Activated naive CD4-positive, alpha-beta T cell (primary cell): ENCODE results near the gene SLC4A7.
"Not testable (repeated sequence)": the region's sequence is repeated elsewhere in the genome, so short reads cannot be mapped to it uniquely, and the experiment has no call there.

Source experiments
- DNase-seq, 4 experiments: peaks; one replicate each; lab custom pipeline; 2025; lab: John Stamatoyannopoulos, UW

The SLC4A7 gene

DNA sequence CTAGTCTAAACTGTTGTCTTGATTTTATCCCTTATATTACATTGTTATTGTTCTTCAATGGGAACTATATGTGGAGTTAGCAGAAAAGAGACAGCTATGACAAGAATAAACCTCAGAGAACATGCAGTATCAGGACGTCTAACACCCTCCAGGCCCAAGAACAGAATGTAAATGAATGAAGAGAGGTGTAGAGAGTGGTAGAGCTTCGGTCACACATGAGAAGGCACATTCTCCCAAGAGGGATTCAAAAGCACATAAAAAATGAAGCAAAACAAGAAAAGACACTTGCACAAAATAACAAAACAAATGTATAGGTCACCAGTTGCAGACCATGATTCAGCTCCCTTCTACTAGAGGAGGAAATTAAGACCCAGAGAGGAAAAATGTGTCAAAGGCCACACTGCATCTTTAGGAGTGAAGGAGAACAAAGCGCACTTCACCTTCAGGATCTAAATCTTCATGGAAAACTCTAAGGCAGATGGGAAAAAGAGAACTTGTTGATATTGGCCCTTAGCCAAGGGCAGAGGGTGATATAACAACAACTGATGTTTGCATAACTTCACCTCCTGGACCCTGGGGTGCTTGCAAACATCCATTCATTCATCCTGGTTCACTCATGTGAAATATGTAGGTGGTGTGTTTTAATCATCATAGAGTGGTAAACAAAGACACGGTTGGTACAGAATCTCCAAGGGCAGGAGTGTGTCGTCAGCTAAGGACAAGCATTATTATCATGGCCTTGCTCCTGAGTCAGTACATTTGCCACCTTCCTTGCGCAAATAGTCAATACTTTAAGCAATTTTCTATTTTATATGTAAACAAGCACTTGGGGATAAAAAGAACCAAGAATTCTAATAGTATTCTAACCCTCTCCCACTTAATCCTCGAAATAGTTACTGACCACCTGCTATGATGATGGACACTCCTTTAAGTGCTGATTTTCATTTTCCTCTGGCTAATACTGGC, 123.8 kb downstream of the SLC4A7 start:
- DNase-seq: no peak

DNA sequence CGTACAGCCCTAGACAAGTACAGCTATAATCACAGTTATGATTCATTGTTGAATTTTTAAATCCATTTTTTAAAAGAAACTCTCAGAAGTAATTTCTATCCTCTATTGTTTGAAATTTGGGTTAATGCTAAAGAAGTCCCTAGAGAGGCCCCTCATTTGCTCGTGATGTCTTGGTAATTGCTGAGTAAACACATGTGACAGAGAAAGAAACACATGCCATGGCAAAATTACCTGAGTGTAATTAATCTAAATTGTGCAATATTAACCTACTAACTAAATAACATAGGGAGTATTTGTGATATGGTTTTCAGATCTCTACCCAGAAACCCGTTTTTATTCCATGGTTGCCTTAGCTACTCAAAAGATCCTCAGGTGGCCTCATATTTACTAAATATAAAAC, 125.8 kb downstream of the SLC4A7 start:
- DNase-seq: no peak

DNA sequence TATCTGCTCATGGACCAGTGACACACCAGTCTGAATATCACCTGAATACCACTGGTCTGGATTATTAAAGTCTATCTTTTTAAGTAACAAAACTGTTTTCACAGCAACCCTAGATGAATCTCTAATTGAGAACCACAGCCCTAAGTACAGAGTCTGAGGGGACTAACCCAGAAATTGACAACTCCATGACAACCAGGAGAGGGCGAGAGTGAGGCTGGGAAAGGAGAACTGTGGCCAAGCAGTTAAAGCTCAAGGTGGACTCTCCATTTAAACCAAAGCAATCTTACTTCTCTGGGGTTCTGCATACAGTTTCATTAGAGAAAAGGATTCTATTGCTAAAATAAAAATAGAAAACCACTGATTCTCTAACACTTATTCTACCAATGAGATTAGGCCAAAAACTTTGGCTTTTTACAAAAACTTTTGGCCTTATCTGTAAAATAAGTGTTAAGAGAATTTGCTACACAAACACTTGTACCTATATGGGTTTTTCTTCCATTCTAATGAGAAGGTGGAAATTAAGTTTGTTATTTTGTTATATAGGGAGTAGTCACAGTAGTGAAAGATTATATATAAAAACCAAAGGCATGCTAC, 126.4 kb downstream of the SLC4A7 start:
- peak in 2 of 4 experiments; percentile 5 to 7 for DNase-seq

DNA sequence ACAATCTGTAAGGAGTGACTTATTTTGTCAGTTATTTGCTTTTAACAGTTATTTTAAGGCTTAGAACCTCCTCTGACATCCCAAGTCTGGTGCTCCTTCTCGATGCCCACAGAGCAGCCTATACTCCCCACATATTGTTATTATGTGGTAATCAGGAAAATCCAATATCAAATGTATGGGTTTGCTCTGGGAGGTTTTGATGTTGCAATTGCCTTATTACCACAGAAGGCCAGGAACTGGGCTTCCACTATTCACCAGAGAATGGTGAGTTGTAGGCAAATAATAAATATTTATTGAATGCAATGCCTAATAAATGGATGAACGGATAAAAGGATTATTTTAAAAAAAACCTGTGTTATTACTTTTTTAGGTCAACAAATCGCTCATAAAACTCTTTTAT, 127.2 kb downstream of the SLC4A7 start:
- DNase-seq: no peak

DNA sequence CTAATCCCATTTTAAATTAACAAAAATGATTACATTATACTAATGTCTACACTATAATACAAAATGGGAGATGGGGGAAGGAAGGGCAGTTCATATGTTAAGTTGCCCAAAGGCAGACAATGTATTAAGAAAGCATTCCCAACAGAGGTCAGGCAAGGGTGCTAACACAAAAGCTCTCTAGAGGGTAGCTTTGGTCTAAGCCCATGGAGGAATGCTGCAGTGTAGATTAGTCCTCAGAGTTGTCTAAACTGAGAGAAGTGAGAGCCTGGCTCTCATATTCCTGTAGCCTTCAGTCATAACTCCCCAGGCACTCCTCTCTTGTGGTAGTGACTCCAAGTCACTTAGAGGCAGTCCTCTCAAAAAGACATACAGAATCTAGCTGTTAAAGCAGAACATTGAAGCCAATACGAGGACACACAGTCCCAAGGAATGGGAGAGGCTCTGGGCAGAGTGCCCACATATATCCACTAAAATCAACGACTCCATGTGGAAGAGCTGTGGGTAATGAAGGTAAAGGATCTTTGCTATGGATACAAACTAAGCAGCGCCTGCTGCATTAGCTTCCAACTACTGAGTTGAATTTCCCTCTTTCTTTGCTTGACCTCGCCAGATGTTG, 129.5 kb downstream of the SLC4A7 start:
- no peak for DNase-seq

DNA sequence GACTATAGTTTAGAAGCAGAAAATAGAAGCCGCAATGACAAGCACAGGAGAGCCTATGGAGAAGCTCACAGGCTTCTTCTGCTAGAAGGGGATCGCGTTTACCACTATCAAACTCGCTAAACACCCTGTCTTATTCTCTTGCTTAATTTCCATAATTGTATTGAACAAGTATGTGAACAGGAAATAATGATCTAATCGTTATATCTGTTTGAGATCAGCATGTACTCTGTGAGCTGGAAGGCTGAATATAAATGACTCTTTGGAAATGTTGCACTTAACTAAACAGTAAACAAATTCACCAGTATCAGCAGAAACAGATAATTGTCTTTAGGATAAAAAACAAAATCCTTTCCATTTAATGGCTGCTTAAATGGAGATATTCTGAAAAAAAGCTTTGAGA, 130.0 kb downstream of the SLC4A7 start:
- DNase-seq: no peak

DNA sequence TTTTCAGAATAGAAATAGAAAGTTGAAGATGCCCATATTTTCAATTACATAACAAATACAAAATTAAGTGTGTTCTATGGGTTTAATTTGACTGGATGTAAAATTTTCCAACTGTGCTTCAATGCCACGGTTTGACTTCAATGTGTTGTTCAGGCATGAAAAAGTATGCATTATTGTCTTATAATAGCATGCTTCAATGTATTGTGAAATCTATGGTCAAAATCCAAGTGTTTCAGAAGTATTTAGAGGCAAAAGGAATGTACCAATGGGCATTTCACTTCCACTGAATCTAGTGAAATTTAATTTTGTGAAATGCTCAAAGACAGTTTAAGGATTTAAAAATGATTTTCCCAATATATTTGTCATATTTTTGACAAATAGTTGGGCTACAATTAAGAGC, 131.0 kb downstream of the SLC4A7 start:
- no peak for DNase-seq

DNA sequence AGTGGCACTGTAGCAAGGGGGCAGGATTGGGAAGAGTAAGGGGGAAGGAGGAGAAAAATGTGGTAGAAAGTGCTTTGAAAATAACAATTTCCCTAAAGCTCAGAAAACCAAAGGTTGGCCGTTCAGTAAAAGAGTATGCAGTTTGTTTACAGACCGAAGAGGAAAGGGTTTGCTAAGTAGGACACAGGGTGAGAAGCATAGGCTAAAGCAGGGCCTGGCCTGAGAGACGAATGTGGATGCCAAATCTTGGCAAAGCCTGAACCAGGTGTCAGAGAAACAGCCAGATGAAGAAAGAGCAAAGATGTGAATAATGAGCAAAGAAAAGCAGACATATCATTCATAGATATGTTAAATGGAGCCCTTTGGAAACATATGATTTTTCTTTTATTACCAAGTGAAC, 132.1 kb downstream of the SLC4A7 start:
- no peak for DNase-seq

DNA sequence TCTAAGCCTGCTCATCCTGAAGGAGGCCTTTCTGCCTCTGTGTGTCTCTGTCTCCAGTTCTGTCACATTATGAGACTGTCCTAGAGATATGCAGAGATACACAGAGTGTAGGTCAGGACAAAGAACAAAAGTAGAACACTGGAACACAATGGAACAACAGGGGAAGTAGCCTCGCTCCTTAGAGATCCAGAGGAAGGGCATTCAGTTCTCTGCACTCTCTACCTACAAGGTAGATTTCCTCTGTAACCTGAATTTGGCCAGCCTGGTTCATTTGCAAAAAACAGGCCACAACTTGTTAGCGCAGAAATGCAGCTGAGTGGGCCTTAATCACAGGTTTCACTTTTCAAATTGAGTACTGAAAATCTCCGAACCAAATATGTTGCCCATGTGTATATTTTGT, 134.4 kb downstream of the SLC4A7 start:
- DNase-seq: no peak

DNA sequence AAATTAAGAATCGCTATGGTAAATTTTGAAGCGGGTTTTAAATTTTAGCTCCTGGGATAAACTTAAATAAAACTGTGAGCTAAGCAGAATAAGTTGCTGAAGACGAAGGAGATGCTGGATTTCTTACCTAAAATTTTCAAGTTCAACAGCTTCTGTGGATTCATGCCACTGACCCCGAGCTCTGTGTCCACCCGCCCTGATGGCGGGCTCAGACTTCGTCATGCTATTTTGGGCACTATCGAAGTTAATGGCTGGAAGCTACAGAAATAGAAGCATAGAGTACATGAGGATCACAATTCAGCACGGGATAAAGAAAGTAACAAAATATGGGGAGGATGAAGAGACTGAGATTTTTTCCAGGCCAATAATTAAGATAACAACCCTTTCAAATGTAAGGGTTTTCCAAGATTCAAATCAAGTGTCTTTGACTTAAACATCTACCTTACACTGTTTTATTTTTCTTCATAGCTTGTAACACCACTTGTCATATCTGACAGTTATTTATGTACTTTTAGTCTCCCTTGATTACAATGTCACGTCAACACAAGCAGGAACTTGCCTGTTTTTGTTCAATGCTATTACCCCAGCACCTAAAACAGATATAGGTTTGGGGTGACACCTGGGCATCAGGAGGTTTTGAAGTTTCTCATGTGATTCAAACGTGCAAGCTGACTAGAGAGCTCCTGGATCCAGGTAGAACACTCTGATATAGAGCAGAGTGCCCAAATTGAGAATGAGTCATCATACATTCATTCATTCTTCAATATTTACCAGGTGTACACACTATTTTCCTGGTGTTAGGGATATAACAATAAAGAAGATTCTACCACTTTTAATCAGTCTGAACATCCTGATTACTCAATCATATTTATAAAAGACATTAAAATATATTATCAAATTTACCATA, 138.0 kb downstream of the SLC4A7 start:
- DNase-seq: no peak

DNA sequence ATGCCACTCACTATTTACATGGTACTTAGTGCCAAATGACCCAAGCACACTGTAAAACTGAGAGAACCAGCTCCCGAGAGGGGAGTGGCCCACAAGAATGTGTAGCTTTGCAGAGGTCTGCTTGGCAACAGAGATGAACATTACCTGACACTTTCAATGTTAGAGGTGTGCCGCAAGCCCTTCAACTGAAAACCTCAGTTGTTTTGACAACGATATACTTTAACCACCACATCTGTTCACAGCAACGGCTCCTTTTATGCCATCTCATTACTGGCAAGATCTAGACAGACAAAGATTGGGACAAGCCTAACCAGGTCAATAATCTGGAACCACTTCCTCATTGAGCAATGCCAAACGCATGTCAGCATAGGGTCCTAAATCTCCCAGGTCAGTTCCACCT, 138.7 kb downstream of the SLC4A7 start:
- no peak for DNase-seq

DNA sequence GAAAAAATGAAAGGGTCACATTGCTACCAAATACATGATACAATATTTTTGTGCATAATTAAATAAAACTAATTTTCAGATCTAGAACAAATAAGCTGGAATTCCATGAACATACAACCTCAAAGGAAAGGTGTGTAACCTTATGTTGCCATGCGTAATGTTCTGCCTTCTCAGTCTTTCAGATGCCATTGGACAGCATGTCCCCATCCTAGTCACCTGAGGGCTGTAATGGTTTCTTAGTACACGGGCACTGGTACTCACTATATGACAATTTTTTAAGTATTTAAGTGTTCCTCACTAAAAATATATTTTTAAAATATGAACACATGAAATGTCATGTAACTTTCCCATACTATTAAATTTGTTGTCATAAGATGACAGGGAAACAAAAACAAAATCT, 139.1 kb downstream of the SLC4A7 start:
- DNase-seq: no peak

DNA sequence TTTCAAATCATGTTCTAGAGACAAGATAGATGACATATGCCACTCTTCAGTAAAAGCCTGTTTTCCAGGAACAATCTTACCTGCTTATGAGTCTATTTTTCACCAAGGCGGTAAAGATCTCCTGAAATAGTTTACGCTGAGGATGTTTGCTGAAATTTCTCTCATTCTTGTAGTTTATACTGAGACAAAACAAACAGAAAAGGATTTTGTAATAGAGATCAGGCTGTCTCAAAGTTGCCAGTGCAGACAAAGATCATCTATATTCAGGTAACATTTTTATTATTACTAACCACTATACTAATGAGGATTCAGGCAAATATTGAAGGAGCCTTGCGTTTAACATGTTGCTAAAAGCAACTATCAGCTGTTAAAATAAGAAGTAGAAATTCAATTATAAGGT, 140.0 kb downstream of the SLC4A7 start:
- DNase-seq: no peak

DNA sequence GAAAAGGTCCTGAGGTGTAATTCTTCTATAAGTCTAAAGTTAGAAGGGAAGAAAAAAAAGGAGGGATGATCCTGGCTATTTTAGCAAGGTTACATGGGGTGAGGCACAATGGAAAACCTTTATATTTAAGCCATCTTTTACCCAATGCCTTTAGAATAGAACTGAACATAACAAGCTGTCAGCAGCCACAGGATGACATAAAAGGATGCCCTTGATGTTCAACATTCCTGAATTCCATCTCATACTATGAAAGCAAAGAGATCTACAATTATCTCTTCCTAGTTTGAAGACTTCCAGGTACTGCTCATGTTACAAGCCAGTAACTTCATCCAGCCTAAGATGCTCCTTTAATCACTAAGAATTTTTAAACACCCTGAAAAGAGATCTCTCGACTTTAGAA, 141.9 kb downstream of the SLC4A7 start:
- no peak for DNase-seq

DNA sequence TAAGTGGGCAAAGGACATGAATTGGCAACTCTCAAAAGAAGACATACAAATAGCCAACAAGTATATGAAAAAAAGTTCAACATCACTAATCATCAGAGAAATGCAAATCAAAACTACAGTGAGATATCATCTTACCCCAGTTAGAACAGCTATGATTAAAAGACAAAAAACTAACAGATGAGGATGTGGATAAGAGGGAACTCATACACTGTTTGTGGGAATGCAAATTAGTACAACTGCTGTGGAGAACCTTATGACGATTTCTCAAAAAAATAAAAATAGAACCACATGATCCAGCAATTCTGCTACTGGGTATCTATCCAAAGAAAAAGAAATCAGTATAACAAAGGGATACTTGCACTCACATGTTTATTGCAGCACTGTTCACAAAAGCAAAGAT, 143.7 kb downstream of the SLC4A7 start:
- DNase-seq: no peak

DNA sequence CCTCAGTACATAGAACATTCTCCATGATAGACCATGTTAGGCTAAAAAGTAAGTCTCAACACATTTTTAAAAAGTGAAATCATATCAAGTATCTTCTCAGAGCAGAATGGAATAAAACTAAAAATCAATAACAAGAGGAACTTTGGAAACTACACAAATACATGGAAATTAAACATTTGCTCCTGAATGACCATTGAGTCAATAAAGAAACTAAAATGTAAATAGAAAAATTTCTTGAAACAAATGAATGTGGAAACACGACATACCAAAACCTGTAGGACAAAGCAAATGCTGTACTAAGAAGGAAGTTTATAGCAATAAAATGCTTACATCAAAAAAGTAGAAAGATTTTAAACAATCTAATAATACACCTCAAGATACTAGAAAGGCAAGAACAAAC, 148.6 kb downstream of the SLC4A7 start:
- no peak for DNase-seq

DNA sequence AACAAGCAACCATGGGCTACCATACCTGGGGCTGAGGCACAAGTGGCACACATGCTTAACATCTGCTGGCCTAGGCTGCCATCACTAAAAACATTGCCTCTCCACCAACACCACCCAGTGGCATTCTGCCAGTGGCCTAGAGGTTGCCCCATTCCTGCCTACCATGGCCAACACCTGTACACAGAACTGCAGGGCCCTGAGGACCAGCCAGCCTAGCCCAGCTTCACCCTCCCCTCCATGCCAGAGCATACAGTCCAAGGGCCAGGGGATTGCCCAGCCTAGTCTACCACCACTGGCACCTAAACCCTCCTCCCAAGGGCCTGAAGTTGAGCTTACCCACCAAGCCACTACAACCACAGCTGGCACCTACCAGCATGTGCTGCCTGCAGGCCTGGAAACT, 150.3 kb downstream of the SLC4A7 start:
- DNase-seq: no peak

DNA sequence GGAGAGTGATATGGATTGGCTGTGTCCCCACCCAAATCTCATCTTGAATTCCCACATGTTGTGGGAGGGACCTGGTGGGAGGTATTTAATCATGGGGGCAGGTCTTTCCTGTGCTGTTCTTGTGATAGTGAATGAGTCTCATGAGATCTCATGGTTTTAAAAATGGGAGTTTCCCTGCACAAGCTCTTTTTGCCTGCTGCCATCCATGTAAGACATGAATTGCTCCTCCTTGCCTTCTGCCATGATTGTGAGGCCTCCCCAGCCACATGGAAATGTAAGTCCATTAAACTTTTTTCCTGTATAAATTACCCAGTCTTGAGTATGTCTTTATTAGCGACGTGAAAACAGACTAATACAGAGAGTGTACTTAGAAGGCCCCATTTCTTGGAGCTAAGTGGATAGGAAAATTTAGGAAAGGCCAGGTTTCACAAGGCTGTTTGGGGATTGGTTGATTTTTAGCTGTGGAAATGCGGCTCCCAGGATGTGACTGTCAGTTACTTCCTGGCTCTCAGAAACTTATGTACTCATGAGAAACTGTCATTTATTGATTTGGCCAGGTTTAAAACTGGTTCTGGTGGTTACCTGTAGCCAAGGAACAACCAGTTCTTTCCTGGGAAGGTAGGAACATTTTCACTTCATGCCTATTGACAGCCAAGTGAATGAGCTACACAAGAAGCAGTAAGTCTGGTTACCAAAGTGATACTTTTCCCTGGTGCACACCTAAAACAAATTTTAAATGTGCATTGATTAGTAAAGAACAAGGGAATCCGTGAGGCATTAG, 155.0 kb downstream of the SLC4A7 start:
- DNase-seq: not testable (repeated sequence)

DNA sequence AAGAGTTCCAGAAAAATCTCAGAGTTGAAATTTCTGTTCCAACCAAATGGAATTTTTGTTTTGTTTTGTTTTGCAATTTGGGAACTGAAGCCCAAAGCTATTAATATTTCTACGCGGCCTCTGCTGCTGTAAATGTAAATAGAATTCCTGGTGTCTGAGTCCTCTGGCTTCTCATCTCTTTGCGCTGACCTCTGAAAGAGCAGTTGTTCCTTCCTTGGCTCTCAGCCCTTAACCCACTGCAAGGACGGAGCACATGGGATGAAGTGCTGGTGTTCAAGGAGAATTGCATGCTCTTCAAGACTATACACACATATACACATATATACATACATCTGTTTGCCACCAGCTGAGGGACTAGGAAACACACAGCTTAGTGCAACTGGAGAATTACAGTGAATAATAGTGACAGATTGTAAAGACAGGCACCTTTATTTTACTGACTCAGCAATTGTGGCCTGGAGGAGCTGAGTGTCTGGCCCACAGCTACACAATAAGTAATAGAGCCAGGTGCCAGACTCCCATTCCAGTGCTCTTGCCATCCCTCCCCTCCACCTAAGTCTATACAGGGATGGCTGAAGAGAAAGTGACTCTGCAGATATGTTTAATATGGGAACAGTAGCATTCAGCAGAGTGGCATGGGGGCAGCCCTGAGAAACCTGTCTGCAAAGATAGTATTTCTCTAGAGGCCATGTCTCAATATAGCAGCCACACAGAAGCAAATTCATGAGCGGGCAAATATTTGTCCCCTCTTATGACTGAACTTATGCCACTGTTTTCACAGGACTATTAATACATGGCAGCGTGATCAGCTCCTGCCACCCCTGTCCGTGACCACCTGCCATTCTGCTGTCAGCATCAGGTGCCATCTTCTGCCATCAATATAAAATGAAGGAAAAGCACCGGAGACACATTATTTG, 157.3 kb downstream of the SLC4A7 start:
- DNase-seq: no peak

DNA sequence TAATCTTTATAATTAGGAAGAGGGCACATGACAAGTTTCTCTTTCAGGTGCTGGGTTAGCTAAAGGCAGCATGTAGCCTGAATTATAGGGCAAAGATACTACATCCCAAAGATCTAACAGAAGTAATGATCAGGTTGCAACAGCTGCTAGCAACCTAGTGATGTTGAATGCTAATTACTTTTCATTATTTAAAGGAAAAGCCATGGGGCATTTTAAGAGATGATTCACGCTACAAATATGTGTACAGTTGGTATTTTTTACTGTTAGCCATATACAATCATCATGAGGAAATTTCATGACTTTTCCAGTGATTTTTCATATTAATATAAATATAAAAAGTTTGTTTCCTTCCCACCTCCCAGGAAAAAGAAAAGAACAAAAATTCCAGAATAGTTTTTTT, 158.0 kb downstream of the SLC4A7 start:
- no peak for DNase-seq
